ENCODE measurements around the gene DTX1. TPM values are rescaled to one million over a fixed set of nuclear protein-coding genes. Genes with fewer than 3 reads are reported as not detected.

Gene DTX1
- total RNA-seq, 1 donor from 2014 or later: not detected

DNA sequence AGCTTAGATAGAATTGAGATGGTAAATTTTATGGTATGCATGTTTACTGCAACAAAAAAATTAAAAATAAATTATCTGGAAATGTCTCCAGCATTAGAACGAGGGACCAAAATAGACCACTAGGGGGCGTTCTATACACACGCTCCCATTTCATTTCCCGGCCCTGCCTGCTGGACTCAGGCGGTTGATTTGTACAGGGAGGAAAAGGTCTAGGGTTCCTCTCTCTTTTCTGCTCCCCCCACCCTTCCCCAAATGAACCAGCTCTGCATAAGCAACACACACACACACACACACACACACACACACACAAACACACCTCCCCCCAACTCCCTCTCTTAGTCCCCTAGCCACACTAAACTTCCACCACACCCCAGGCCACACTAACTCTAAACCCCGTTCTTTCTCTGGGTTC, 7.8 kb upstream of the DTX1 start:
- no peak for DNase-seq (ENCODE audit: low spot score)
- Mint-ChIP-seq H3K4me1 (ENCODE audit: low read depth) (no peaks in the 10 kb centered on the region), H3K36me3 (ENCODE audit: low read depth) (peaks cover 2% of the 10 kb centered on the region), H3K27ac (ENCODE audit: unreplicated experiment) (no peak overlapping the region), H3K9me3 (ENCODE audit: low read depth) (peaks cover 4% of the 10 kb centered on the region), H3K4me3 (ENCODE audit: unreplicated experiment) (no peak overlapping the region), H3K27me3 (ENCODE audit: low read depth) (peaks cover 57% of the 10 kb centered on the region)
- TF ChIP-seq, protein P1, sequence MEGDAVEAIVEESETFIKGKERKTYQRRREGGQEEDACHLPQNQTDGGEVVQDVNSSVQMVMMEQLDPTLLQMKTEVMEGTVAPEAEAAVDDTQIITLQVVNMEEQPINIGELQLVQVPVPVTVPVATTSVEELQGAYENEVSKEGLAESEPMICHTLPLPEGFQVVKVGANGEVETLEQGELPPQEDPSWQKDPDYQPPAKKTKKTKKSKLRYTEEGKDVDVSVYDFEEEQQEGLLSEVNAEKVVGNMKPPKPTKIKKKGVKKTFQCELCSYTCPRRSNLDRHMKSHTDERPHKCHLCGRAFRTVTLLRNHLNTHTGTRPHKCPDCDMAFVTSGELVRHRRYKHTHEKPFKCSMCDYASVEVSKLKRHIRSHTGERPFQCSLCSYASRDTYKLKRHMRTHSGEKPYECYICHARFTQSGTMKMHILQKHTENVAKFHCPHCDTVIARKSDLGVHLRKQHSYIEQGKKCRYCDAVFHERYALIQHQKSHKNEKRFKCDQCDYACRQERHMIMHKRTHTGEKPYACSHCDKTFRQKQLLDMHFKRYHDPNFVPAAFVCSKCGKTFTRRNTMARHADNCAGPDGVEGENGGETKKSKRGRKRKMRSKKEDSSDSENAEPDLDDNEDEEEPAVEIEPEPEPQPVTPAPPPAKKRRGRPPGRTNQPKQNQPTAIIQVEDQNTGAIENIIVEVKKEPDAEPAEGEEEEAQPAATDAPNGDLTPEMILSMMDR (IDR thresholded peaks at IDR 0.05): peak; percentile 86

DNA sequence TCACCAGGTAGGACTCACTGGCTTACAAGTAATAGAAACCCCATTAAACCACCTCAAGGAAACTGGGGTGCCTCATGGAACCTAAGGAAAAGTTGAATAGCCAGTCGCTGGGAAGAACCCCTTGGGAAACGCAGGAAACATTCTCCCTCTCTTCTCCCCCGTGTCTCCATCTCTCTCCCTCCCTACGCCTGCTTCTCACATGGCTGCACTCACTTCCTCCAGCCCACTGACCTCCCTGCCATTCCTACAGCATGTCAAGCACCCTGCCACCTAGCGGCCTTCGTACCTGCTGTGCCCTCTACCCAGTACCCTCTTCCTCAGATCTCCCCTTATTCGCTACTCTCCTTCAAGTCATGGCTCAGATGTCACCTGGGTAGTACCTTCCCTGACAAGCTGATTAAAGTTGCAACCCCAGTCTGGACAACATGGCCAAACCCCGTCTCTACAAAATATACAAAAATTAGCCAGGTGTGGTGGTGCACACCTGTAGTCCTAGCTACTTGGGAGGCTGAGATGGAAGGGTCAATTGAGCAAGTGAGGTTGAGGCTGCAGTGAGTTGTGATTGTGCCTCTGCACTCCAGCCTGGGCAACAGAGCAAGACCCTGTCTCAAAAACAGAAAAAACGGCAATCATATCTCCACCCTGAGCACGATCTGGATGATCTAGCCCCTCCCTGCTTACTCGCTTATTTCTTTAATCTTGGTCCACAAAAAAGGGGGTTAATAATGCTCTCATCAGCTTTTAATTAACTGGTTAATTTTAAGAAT, 6.4 kb upstream of the DTX1 start:
- no peak for DNase-seq (ENCODE audit: low spot score)
- Mint-ChIP-seq H3K27ac (ENCODE audit: unreplicated experiment) (no peak overlapping the region), H3K4me1 (ENCODE audit: low read depth) (no peaks in the 10 kb centered on the region), H3K4me3 (ENCODE audit: unreplicated experiment) (no peak overlapping the region), H3K9me3 (ENCODE audit: low read depth) (no peaks in the 10 kb centered on the region), H3K36me3 (ENCODE audit: low read depth) (peaks cover 2% of the 10 kb centered on the region), H3K27me3 (ENCODE audit: low read depth) (peaks cover 56% of the 10 kb centered on the region)
- TF ChIP-seq, protein P1 (IDR thresholded peaks at IDR 0.05): peak; percentile 26

DNA sequence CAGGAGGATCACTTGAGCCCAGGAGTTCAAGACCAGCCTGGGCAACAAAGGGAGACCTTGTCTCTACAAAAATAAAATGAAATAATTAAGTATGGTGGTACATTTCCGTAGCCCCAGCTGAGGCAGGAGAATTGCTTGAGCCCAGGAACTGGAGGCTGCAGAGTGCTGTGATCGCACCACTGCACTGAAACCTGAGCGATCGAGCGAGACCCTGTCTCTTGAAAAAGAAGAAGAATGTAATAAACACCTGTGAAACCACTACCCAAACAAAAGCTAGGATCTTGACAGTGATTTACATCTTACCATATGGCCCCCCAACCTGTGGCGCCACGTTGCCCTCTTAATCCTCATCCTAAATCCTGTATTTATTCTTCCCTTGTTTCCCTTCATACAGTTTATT, 5.7 kb upstream of the DTX1 start:
- H3K36me3 Mint-ChIP-seq (ENCODE audit: low read depth): peaks cover 2% of the 10 kb centered on the region
- no peaks in the 10 kb centered on the region for H3K4me1 Mint-ChIP-seq (ENCODE audit: low read depth)
- no peaks in the 10 kb centered on the region for H3K9me3 Mint-ChIP-seq (ENCODE audit: low read depth)
- no peak overlapping the region for H3K27ac Mint-ChIP-seq (ENCODE audit: unreplicated experiment)
- TF ChIP-seq, protein P1 (IDR thresholded peaks at IDR 0.05): no peak
- DNase-seq (ENCODE audit: low spot score): peak; percentile 22
- no peak overlapping the region for H3K4me3 Mint-ChIP-seq (ENCODE audit: unreplicated experiment)
- H3K27me3 Mint-ChIP-seq (ENCODE audit: low read depth): peaks cover 63% of the 10 kb centered on the region

DNA sequence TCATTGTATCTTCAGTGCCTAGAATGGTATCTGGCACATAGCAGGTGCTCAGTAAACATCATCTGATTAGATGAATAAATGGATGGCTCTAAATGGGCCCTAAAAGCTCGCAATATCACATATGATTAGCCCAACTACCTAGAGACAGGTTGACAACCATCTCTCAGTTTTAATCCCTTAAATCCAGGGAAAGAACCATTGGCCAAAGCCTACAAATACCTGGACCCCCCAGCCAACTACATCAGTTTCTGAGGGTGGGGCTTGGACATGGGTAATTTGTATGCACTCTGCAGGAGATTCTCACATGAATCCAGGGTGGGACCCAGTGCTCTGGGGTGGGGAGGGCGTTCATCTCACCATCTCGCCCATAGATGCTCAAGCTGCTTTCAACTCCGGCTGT, 4.8 kb upstream of the DTX1 start:
- DNase-seq (ENCODE audit: low spot score): no peak
- H3K4me3 Mint-ChIP-seq (ENCODE audit: unreplicated experiment): no peak overlapping the region
- no peaks in the 10 kb centered on the region for H3K9me3 Mint-ChIP-seq (ENCODE audit: low read depth)
- peaks cover 2% of the 10 kb centered on the region for H3K36me3 Mint-ChIP-seq (ENCODE audit: low read depth)
- peaks cover 68% of the 10 kb centered on the region for H3K27me3 Mint-ChIP-seq (ENCODE audit: low read depth)
- no peak overlapping the region for H3K27ac Mint-ChIP-seq (ENCODE audit: unreplicated experiment)
- TF ChIP-seq, protein P1 (IDR thresholded peaks at IDR 0.05): no peak
- H3K4me1 Mint-ChIP-seq (ENCODE audit: low read depth): peaks cover 2% of the 10 kb centered on the region

DNA sequence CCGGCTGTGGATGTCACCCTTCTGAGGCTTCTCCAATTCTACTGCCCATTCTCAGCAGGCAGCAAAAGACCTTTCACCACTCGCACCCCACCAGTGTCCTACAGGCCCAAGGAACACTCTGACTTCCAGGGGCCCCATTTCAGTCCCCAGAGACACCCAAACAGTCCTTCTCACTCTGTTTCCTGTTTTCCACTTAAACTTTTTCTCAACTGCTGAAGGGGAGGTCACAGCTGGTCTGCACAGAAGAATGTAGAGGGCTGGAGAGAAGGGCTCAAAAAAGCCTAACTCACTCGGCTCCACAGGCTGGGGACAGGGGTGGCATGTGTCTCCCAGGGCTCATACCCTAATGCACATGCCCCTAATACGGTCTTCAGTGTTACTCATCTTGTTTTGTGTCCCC, 4.2 kb upstream of the DTX1 start:
- TF ChIP-seq, protein P1 (IDR thresholded peaks at IDR 0.05): no peak
- no peak overlapping the region for H3K27ac Mint-ChIP-seq (ENCODE audit: unreplicated experiment)
- H3K9me3 Mint-ChIP-seq (ENCODE audit: low read depth): no peaks in the 10 kb centered on the region
- no peak for DNase-seq (ENCODE audit: low spot score)
- H3K4me3 Mint-ChIP-seq (ENCODE audit: unreplicated experiment): no peak overlapping the region
- peaks cover 2% of the 10 kb centered on the region for H3K4me1 Mint-ChIP-seq (ENCODE audit: low read depth)
- peaks cover 68% of the 10 kb centered on the region for H3K27me3 Mint-ChIP-seq (ENCODE audit: low read depth)
- H3K36me3 Mint-ChIP-seq (ENCODE audit: low read depth): peaks cover 2% of the 10 kb centered on the region
